Spleen (tissue), 11 donors: Measurements from ENCODE around the gene COL4A1. TPM values are rescaled to one million over a fixed set of nuclear protein-coding genes. Genes with fewer than 3 reads are reported as not detected.
A peak's percentile ranks its signal among the peaks of the same experiment; 100 is the strongest.

Experiments used
- DNase-seq: peaks from one replicate; pipeline ENCODE4 v3.0.0-alpha.2; 2020
- H3K27ac ChIP-seq, 8 donors: fragments of 200-600 bp; sonication (generic) in 7 of 8; 1 replicate in 4 of 8; 2 replicates in 4 of 8; pipeline versions ENCODE4 v1.5.0 to v1.8.0; 2016 to 2021; ENCODE audit warnings: inconsistent platforms in 4 of 8, mild to moderate bottlenecking in 4 of 8, moderate library complexity in 1 of 8
- H3K27me3 ChIP-seq, 7 donors: fragments of 200-600 bp; sonication (generic) in 6 of 7; replicated peaks in 1 of 7; 1 replicate in 4 of 7; 2 replicates in 3 of 7; pipeline versions ENCODE4 v1.5.0 to v1.8.0; 2016 to 2021; ENCODE audit warnings: inconsistent platforms in 3 of 7, mild to moderate bottlenecking in 1 of 7
- H3K36me3 ChIP-seq, 6 donors: fragments of 200-600 bp; sonication (generic) in 5 of 6; 1 replicate in 4 of 6; 2 replicates in 2 of 6; pipeline versions ENCODE4 v1.5.0 to v1.8.0; 2016 to 2021; ENCODE audit warnings: inconsistent platforms in 2 of 6
- H3K4me1 ChIP-seq, 6 donors: fragments of 200-600 bp; sonication (generic) in 5 of 6; 1 replicate in 3 of 6; 2 replicates in 3 of 6; pipeline versions ENCODE4 v1.5.0 to v1.8.0; 2016 to 2021; ENCODE audit warnings: inconsistent platforms in 3 of 6
- H3K4me3 ChIP-seq, 8 donors: fragments of 200-600 bp; sonication (generic) in 7 of 8; 1 replicate in 4 of 8; 2 replicates in 4 of 8; pipeline versions ENCODE4 v1.5.0 to v1.8.0; 2016 to 2021; ENCODE audit warnings: inconsistent platforms in 4 of 8, mild to moderate bottlenecking in 4 of 8, moderate library complexity in 2 of 8
- H3K9me3 ChIP-seq, 8 donors: fragments of 200-600 bp; sonication (generic) in 7 of 8; 1 replicate in 4 of 8; 2 replicates in 4 of 8; pipeline versions ENCODE4 v1.5.0 to v1.8.0; 2016 to 2021; ENCODE audit warnings: inconsistent platforms in 4 of 8
- CTCF ChIP-seq, 11 experiments: fragments of 200-600 bp in 7 of 11; fragments of 450-650 bp in 4 of 11; sonication (generic) in 4 of 11; IDR thresholded peaks in 8 of 11; conservative IDR thresholded peaks in 3 of 11; 1 replicate in 7 of 11; 2 replicates in 4 of 11; pipeline versions ENCODE4 v1.4.0 to v1.8.0; 2016 to 2021; ENCODE audit warnings: antibody characterized with exemption in 11 of 11, inconsistent platforms in 4 of 11, mild to moderate bottlenecking in 1 of 11
- POLR2A ChIP-seq, 3 donors: fragments of 450-650 bp; IDR thresholded peaks; one replicate each; pipeline ENCODE4 v1.5.1; 2017; ENCODE audit warnings: antibody characterized with exemption in 3 of 3, mild to moderate bottlenecking in 1 of 3
- POLR2AphosphoS5 ChIP-seq, 3 donors: sonication (generic); formaldehyde crosslinking; IDR thresholded peaks; one replicate each; pipeline ENCODE4 v1.5.1; 2017; ENCODE audit warnings: antibody characterized with exemption in 3 of 3
- WGBS, 5 donors: extraction: QIAGEN DNeasy Blood & Tissue Kit in 3 of 5; methylation state at CpG; one replicate each; pipeline versions ENCODE4 v1.1.5 to v1.1.7; 2013 to 2018; 5-methylcytosine and 5-hydroxymethylcytosine counted together
- intact Hi-C: fragments of 100-400 bp; cut with DNase I; formaldehyde crosslinking; loops from one replicate; pipeline ENCODE4 v1.15.0; 2023; ENCODE audit warnings: low total_unique reads
- polyA plus RNA-seq, 3 donors: library from polyadenylated mRNA; stranded (reverse); fragments of 200-250 nt; gene quantifications; one replicate each; pipeline ENCODE4 v1.2.1, GENCODE V29; 2013
- total RNA-seq, 7 donors: library from RNA; depleted of rRNA in 3 of 7; stranded (reverse); fragments of >200 nt in 3 of 7; fragmentation: NEBNext Ultra II Directional in 4 of 7; extraction: Animal tissue kit (Norgen Biotek cat#: 25700) in 4 of 7; gene quantifications; one replicate each; pipeline versions ENCODE4 v1.1.0 to v1.2.1, GENCODE V29; 2016 to 2021
- donor health status: healthy with polysubstance abuse.
- donor health status: DM: no; HTN: no; CAD: no; lungs with moderate emphysema.
- donor health status: DM: no; HTN: no; CAD: no.
- donor health status: Bipolar disorder and iron deficiency.
- donor health status: healthy.
- donor health status: DM: no; HTN: no; CAD: no.
- donor health status: DM: yes; HTN: yes; CAD: no.

COL4A1 gene
- total and polyA plus RNA-seq, 10 donors = 37.9 to 959 (median 340) TPM

DNA sequence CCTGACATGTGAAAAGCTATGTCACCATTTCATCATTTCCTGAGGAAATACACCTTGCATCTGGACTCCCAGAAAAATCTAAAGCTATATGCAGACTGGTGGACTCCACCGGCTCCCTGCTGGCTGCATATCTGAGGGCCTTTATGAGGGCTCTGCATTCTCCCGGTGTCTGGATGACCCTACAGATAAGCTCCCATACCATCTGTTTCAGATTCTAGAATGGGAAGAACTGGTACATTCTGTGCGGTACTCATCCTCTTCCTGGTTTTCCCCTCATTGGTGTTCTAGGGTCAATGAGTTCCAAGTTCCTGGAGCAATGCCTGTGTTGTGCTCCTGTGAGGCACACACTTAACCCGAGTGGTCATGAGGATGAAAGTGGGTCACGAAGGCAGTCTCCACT, 60.4 kb downstream of the COL4A1 start:
- Histone ChIP-seq H3K27me3 (peaks cover 0 to 9% (median 0%) of the 10 kb centered on the region in 7 donors), H3K4me3 (no peak overlapping the region), H3K4me1 (peaks cover 0 to 23% (median 10%) of the 10 kb centered on the region in 6 donors), H3K27ac (peak overlapping the region in 7 of 8 donors; percentile 49 to 71 (median 54)), H3K9me3 (no peaks in the 10 kb centered on the region), H3K36me3 (peaks cover 0 to 4% (median 0%) of the 10 kb centered on the region in 6 donors)
- TF ChIP-seq POLR2A (IDR thresholded peaks at IDR 0.05) = no peak
- TF ChIP-seq POLR2AphosphoS5 (IDR thresholded peaks at IDR 0.05) = peak in 1 of 3 donors; percentile 79
- no peak for TF ChIP-seq CTCF (IDR thresholded peaks at IDR 0.05 in 8 of 11, conservative IDR thresholded peaks at IDR 0.05 in 3 of 11)
- WGBS, 5 donors = 53 to 75% (median 61%) methylated on average over 5 of the region's 5 CpGs
- DNase-seq = no peak
- intact Hi-C loops = no loop called here

- Histone ChIP-seq H3K27me3 (peaks cover 0 to 9% (median 0%) of the 10 kb centered on the region in 7 donors), H3K27ac (peak overlapping the region in 7 of 8 donors; percentile 2 to 71 (median 49)), H3K4me3 (no peak overlapping the region), H3K4me1 (peaks cover 0 to 23% (median 8%) of the 10 kb centered on the region in 6 donors), H3K9me3 (no peaks in the 10 kb centered on the region), H3K36me3 (peaks cover 0 to 11% (median 0%) of the 10 kb centered on the region in 6 donors)
- no peak for DNase-seq
- 62 to 74% (median 69%) methylated on average over 7 of the region's 7 CpGs for WGBS, 5 donors
- intact Hi-C loops = no loop called here
- TF ChIP-seq POLR2AphosphoS5 (IDR thresholded peaks at IDR 0.05) = no peak
- TF ChIP-seq POLR2A (IDR thresholded peaks at IDR 0.05) = no peak
- no peak for TF ChIP-seq CTCF (IDR thresholded peaks at IDR 0.05 in 8 of 11, conservative IDR thresholded peaks at IDR 0.05 in 3 of 11)
Measured at GRCh38 chr13:110245416-110245899, 61.5 kb downstream of the COL4A1 start.

- no peak for TF ChIP-seq POLR2A (IDR thresholded peaks at IDR 0.05)
- no peak for TF ChIP-seq POLR2AphosphoS5 (IDR thresholded peaks at IDR 0.05)
- no peak for TF ChIP-seq CTCF (IDR thresholded peaks at IDR 0.05 in 8 of 11, conservative IDR thresholded peaks at IDR 0.05 in 3 of 11)
- Histone ChIP-seq H3K27me3 (peaks cover 0 to 9% (median 0%) of the 10 kb centered on the region in 7 donors), H3K9me3 (no peaks in the 10 kb centered on the region), H3K36me3 (peaks cover 0 to 13% (median 0%) of the 10 kb centered on the region in 6 donors), H3K4me1 (peaks cover 0 to 28% (median 10%) of the 10 kb centered on the region in 6 donors), H3K27ac (peak overlapping the region in 6 of 8 donors; percentile 2 to 71 (median 56)), H3K4me3 (no peak overlapping the region)
- intact Hi-C loops = no loop called here
- 83 to 90% (median 86%) methylated on average over 9 of the region's 9 CpGs for WGBS, 5 donors
- no peak for DNase-seq
Measured at GRCh38 chr13:110244976-110245375, 62.0 kb downstream of the COL4A1 start.

DNA sequence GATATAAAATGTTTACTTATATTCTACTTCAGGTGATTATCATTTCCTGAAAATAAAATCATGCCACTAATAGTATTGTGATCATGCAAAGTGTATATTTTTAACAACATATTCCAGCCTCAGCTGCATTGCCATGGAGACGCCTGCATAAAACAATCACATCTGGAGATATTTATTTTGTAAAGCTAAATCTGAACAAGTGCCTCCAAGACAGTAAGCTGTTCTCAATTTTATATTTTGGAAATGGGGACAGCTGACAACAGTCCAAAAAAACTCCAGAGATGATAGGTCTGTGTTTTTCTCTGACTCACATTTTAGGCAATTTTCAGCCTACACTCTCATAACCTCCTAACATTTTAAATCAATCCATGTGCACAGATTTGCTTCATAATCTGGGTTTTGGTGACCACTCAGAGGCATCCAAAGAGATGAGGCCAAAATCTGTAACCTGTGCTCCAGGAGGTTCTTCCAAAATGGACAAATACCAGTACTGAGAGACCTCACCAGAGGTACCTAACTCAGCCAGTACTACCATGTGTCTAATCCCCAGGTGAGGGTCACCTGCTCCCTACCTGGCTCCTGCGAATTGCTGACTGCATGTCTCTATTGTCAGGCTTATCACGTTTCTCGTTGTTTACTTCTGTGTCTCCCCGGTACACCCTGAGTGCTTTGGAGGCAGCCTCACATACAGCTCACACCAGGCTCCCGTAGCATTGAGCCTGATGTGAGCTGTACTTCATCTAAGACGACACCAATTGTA, 62.7 kb downstream of the COL4A1 start:
- Histone ChIP-seq H3K4me1 (peaks cover 0 to 35% (median 12%) of the 10 kb centered on the region in 6 donors), H3K27me3 (peaks cover 0 to 9% (median 0%) of the 10 kb centered on the region in 7 donors), H3K27ac (peak overlapping the region in 5 of 8 donors; percentile 28 to 71 (median 63)), H3K36me3 (peaks cover 0 to 13% (median 0%) of the 10 kb centered on the region in 6 donors), H3K9me3 (no peaks in the 10 kb centered on the region), H3K4me3 (no peak overlapping the region)
- 77 to 90% (median 80%) methylated on average over 7 of the region's 7 CpGs for WGBS, 5 donors
- intact Hi-C loops = no loop called here
- no peak for DNase-seq
- TF ChIP-seq POLR2A (IDR thresholded peaks at IDR 0.05) = no peak
- no peak for TF ChIP-seq CTCF (IDR thresholded peaks at IDR 0.05 in 8 of 11, conservative IDR thresholded peaks at IDR 0.05 in 3 of 11)
- no peak for TF ChIP-seq POLR2AphosphoS5 (IDR thresholded peaks at IDR 0.05)
